Measurements from ENCODE around the gene ARID3A.
"Not testable (repeated sequence)": the region's sequence is repeated elsewhere in the genome, so short reads cannot be mapped to it uniquely, and the experiment has no call there.

Gene ARID3A

GRCh38 chr19:1018932-1019615, 93.2 kb downstream of the ARID3A start:
- no peak for DNase-seq

- no peak for DNase-seq
Measured at GRCh38 chr19:1019616-1019961, 93.8 kb downstream of the ARID3A start.

GRCh38 chr19:1019980-1020867, 94.4 kb downstream of the ARID3A start:
- no peak for DNase-seq

- DNase-seq, result peak; percentile 97
Measured at GRCh38 chr19:1020868-1021425, 95.1 kb downstream of the ARID3A start, which contains the start of gene TMEM259. TMEM259 (minus strand) TSS chr19:1021123; CDS start chr19:1020996, 127 bp downstream.

GRCh38 chr19:1023883-1024188, 98.0 kb downstream of the ARID3A start:
- DNase-seq, result not testable (repeated sequence)

GRCh38 chr19:1025080-1025479, 99.2 kb downstream of the ARID3A start:
- DNase-seq, result not testable (repeated sequence)
